OCI-LY3 (cell line): ENCODE data around the gene STAT5A.

ENCODE experiments used
- EZH2phosphoT487 ChIP-seq: fragments of 200-600 bp; shearing (Covaris generic); IDR thresholded peaks from 2 replicates; pipeline ENCODE4 v1.6.1; 2018; ENCODE audit warnings: antibody characterized with exemption, mixed run types, low read depth
- TF ChIP-seq, protein P1 (sequence below): fragments of 200-600, 300-600 bp; sonication (generic); IDR thresholded peaks from 2 replicates; pipeline ENCODE4 v1.5.1; 2014; ENCODE audit warnings: antibody characterized with exemption, low read length, low read depth

DNA sequence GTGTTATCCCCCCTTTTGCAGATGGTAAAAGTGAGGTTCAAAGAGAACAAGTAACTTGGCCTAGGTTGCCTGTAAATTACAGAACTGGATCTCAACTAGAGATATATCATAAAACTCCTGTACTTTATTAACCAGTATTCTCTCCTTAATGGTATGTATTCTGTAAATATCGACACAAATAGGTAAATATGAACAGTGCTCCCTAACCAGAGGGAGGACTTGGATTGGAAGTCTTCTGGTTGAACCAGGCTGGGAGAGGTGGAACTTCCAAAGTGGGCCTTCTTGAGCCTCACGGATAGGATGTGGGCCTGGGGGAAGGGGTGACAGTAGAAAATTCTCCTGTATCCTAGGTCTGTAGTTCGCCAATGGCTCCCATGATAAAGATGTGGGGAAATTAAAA lies 7.7 kb downstream of the STAT5A start:
- TF ChIP-seq, protein P1, sequence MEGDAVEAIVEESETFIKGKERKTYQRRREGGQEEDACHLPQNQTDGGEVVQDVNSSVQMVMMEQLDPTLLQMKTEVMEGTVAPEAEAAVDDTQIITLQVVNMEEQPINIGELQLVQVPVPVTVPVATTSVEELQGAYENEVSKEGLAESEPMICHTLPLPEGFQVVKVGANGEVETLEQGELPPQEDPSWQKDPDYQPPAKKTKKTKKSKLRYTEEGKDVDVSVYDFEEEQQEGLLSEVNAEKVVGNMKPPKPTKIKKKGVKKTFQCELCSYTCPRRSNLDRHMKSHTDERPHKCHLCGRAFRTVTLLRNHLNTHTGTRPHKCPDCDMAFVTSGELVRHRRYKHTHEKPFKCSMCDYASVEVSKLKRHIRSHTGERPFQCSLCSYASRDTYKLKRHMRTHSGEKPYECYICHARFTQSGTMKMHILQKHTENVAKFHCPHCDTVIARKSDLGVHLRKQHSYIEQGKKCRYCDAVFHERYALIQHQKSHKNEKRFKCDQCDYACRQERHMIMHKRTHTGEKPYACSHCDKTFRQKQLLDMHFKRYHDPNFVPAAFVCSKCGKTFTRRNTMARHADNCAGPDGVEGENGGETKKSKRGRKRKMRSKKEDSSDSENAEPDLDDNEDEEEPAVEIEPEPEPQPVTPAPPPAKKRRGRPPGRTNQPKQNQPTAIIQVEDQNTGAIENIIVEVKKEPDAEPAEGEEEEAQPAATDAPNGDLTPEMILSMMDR = no peak
- no peak for TF ChIP-seq EZH2phosphoT487
